ENCODE data around the gene CACFD1. TPM values are rescaled to one million over a fixed set of nuclear protein-coding genes. Genes with fewer than 3 reads are reported as not detected.

Gene CACFD1
- polyA plus RNA-seq, 1 donor from 2014 or later: 75.4 TPM

DNA sequence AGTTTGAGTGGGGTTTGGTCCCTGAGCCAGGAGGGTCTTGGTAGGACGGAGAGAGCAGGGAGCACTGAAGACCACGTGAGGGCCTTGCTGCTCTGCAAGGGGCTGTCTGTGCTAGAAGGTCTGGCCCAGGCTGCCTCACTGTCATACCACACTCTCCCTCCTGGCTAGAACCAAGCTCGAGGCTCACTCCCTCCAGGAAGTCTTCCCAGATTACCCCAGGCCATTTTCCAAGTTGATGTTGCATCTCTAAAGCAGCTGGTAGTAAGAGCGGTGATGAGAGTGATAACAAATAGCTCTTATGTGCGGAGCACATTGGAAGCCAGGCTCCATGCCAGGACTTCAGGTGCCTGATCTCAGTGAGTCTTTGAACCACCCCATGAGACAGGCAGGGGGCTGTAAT lies 58.4 kb downstream of the CACFD1 start:
- Histone ChIP-seq H3K27ac (ENCODE audit: low read length) (no peak overlapping the region), H3K9ac (ENCODE audit: low read length) (no peak overlapping the region), H3K9me3 (ENCODE audit: low read length) (no peaks in the 10 kb centered on the region), H3K4me2 (ENCODE audit: low read length) (no peak overlapping the region), H3K79me2 (replicated peaks; ENCODE audit: insufficient read depth, low read length) (no peaks in the 10 kb centered on the region), H3K4me3 (ENCODE audit: low read length) (no peak overlapping the region), H3K36me3 (ENCODE audit: insufficient read depth, low read length) (no peaks in the 10 kb centered on the region), H3K27me3 (ENCODE audit: insufficient read depth, low read depth, low read length) (no peaks in the 10 kb centered on the region), H3K9me2 (ENCODE audit: insufficient read depth, low read length) (no peaks in the 10 kb centered on the region), H2AFZ (ENCODE audit: low read depth, low read length) (no peak overlapping the region), H3F3A (ENCODE audit: insufficient read depth, low read length, poor library complexity, severe bottlenecking) (no peaks in the 10 kb centered on the region), H4K20me1 (ENCODE audit: insufficient read depth) (no peaks in the 10 kb centered on the region)
- no peak for TF ChIP-seq EP300 (conservative IDR thresholded peaks at IDR 0.05; ENCODE audit: poor library complexity, severe bottlenecking)
- no peak for TF ChIP-seq TAF1 (IDR thresholded peaks at IDR 0.05; ENCODE audit: low read depth)
- no peak for TF ChIP-seq SMC3 (conservative IDR thresholded peaks at IDR 0.05; ENCODE audit: poor library complexity)
- TF ChIP-seq, protein P1, sequence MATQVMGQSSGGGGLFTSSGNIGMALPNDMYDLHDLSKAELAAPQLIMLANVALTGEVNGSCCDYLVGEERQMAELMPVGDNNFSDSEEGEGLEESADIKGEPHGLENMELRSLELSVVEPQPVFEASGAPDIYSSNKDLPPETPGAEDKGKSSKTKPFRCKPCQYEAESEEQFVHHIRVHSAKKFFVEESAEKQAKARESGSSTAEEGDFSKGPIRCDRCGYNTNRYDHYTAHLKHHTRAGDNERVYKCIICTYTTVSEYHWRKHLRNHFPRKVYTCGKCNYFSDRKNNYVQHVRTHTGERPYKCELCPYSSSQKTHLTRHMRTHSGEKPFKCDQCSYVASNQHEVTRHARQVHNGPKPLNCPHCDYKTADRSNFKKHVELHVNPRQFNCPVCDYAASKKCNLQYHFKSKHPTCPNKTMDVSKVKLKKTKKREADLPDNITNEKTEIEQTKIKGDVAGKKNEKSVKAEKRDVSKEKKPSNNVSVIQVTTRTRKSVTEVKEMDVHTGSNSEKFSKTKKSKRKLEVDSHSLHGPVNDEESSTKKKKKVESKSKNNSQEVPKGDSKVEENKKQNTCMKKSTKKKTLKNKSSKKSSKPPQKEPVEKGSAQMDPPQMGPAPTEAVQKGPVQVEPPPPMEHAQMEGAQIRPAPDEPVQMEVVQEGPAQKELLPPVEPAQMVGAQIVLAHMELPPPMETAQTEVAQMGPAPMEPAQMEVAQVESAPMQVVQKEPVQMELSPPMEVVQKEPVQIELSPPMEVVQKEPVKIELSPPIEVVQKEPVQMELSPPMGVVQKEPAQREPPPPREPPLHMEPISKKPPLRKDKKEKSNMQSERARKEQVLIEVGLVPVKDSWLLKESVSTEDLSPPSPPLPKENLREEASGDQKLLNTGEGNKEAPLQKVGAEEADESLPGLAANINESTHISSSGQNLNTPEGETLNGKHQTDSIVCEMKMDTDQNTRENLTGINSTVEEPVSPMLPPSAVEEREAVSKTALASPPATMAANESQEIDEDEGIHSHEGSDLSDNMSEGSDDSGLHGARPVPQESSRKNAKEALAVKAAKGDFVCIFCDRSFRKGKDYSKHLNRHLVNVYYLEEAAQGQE (IDR thresholded peaks at IDR 0.05; ENCODE audit: borderline replicate concordance): no peak
- no peak for TF ChIP-seq EZH2 (IDR thresholded peaks at IDR 0.05; ENCODE audit: borderline replicate concordance, insufficient read depth, low read length, poor library complexity, severe bottlenecking)
- TF ChIP-seq POLR2AphosphoS5 (IDR thresholded peaks at IDR 0.05): no peak
- TF ChIP-seq MXI1 (conservative IDR thresholded peaks at IDR 0.05; ENCODE audit: poor library complexity, severe bottlenecking): no peak
- TF ChIP-seq RAD21 (conservative IDR thresholded peaks at IDR 0.05): no peak
- TF ChIP-seq, protein P2, sequence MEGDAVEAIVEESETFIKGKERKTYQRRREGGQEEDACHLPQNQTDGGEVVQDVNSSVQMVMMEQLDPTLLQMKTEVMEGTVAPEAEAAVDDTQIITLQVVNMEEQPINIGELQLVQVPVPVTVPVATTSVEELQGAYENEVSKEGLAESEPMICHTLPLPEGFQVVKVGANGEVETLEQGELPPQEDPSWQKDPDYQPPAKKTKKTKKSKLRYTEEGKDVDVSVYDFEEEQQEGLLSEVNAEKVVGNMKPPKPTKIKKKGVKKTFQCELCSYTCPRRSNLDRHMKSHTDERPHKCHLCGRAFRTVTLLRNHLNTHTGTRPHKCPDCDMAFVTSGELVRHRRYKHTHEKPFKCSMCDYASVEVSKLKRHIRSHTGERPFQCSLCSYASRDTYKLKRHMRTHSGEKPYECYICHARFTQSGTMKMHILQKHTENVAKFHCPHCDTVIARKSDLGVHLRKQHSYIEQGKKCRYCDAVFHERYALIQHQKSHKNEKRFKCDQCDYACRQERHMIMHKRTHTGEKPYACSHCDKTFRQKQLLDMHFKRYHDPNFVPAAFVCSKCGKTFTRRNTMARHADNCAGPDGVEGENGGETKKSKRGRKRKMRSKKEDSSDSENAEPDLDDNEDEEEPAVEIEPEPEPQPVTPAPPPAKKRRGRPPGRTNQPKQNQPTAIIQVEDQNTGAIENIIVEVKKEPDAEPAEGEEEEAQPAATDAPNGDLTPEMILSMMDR (IDR thresholded peaks at IDR 0.05; ENCODE audit: poor library complexity, severe bottlenecking): no peak

DNA sequence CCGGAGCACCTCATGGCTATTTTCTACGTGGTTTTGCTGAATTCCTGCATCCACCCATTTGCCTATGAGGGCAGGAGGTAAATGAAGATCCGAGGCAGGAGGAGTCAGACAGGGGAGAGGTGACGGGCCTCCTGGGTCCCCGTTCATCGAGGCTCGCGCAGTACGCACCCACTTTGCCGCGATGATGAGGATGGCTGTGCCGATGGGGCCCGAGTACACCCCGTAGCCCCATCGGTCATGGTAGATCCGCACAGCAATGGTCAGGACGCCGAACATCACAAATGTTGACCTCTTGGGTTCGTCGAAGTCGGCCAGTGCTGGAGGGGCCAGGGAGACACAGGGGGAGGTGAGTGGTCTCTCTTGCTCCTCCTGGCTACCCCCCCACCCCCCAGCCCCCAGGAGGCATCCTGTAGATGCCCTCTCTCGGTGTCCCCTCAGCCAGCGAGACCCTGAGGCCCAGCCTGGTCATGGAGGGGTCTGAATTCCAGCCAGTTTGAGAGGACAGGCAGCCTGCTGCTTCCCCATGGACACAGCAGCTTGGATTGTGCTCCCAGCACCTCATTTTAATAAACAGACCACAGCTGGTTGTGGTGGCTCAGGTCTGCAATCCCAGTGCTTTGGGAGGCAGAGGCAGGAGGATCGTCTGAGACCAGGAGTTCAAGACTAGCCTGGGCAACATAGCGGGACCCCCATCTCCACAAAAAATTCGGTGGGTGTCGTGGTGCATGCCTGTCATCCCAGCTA lies 59.1 kb downstream of the CACFD1 start:
- Histone ChIP-seq H3K27ac (ENCODE audit: low read length) (no peak overlapping the region), H2AFZ (ENCODE audit: low read depth, low read length) (no peak overlapping the region), H3K9ac (ENCODE audit: low read length) (no peak overlapping the region), H3K79me2 (replicated peaks; ENCODE audit: insufficient read depth, low read length) (no peaks in the 10 kb centered on the region), H3K27me3 (ENCODE audit: insufficient read depth, low read depth, low read length) (no peaks in the 10 kb centered on the region), H3K4me2 (ENCODE audit: low read length) (no peak overlapping the region), H3K9me3 (ENCODE audit: low read length) (no peaks in the 10 kb centered on the region), H3K36me3 (ENCODE audit: insufficient read depth, low read length) (no peaks in the 10 kb centered on the region), H3K4me3 (ENCODE audit: low read length) (no peak overlapping the region), H4K20me1 (ENCODE audit: insufficient read depth) (no peaks in the 10 kb centered on the region), H3K9me2 (ENCODE audit: insufficient read depth, low read length) (no peaks in the 10 kb centered on the region), H3F3A (ENCODE audit: insufficient read depth, low read length, poor library complexity, severe bottlenecking) (no peaks in the 10 kb centered on the region)
- TF ChIP-seq MXI1 (conservative IDR thresholded peaks at IDR 0.05; ENCODE audit: poor library complexity, severe bottlenecking) (no peak), TAF1 (IDR thresholded peaks at IDR 0.05; ENCODE audit: low read depth) (no peak), EP300 (conservative IDR thresholded peaks at IDR 0.05; ENCODE audit: poor library complexity, severe bottlenecking) (no peak)
